Left lung (tissue), 10 donors: Measurements from ENCODE around the gene ABCG4. TPM values are rescaled to one million over a fixed set of nuclear protein-coding genes. Genes with fewer than 3 reads are reported as not detected.

Source experiments
- ATAC-seq: fragments of 200-7000 bp; cut with Tn5 transposase; one replicate; pipeline ENCODE4 v1.9.1; 2020; ENCODE audit warnings: moderate library complexity
- DNase-seq, 4 donors: peaks; one replicate each; pipeline ENCODE4 v3.0.0-alpha.2; 2013 to 2020
- H3K27ac ChIP-seq, 2 donors: fragments of 200-600 bp; sonication (generic) in 1 of 2; one replicate each; pipeline versions ENCODE4 v1.5.0 to v1.8.0; 2020 to 2021
- H3K27me3 ChIP-seq, 2 donors: fragments of 200-600 bp; sonication (generic) in 1 of 2; one replicate each; pipeline versions ENCODE4 v1.5.0 to v1.8.0; 2020 to 2021
- H3K36me3 ChIP-seq, 2 donors: fragments of 200-600 bp; sonication (generic) in 1 of 2; one replicate each; pipeline versions ENCODE4 v1.5.0 to v1.8.0; 2020 to 2021
- H3K4me1 ChIP-seq, 2 donors: fragments of 200-600 bp; one replicate each; pipeline ENCODE4 v1.8.0; 2021
- H3K4me3 ChIP-seq, 2 donors: fragments of 200-600 bp; sonication (generic) in 1 of 2; one replicate each; pipeline versions ENCODE4 v1.5.0 to v1.8.0; 2020 to 2021; ENCODE audit warnings: mild to moderate bottlenecking in 1 of 2
- H3K9me3 ChIP-seq, 2 donors: fragments of 200-600 bp; sonication (generic) in 1 of 2; one replicate each; pipeline versions ENCODE4 v1.5.0 to v1.8.0; 2020 to 2021
- intact Hi-C, 2 donors: fragments of 100-400 bp; cut with DNase I; formaldehyde crosslinking; loops; one replicate each; pipeline versions ENCODE4 v1.11.2 to v1.14.2; 2022
- polyA plus RNA-seq, 6 donors: library from polyadenylated mRNA; unstranded; fragments of 120-200 nt; gene quantifications; one replicate each; pipeline ENCODE4 v1.2.1, GENCODE V29; 2013; ENCODE audit not compliant: insufficient read length in 6 of 6
- total RNA-seq, 2 donors: library from RNA; stranded (reverse); fragmentation: NEBNext Ultra II Directional; extraction: Animal tissue kit (Norgen Biotek cat#: 25700); gene quantifications; one replicate each; pipeline ENCODE4 v1.2.1, GENCODE V29; 2021
- TF ChIP-seq, protein P1 (sequence below), 2 donors: fragments of 200-600 bp; sonication (generic) in 1 of 2; IDR thresholded peaks; one replicate each; pipeline versions ENCODE4 v1.5.0 to v1.8.0; 2021; ENCODE audit warnings: antibody characterized with exemption in 2 of 2
- donor health status: DM: no; HTN: yes; CAD: no.
- donor health status: DM: no; HTN: no; CAD: no.

Gene ABCG4
- total and polyA plus RNA-seq, 8 donors: 0.26 to 1.5 (median 1.2) TPM

DNA sequence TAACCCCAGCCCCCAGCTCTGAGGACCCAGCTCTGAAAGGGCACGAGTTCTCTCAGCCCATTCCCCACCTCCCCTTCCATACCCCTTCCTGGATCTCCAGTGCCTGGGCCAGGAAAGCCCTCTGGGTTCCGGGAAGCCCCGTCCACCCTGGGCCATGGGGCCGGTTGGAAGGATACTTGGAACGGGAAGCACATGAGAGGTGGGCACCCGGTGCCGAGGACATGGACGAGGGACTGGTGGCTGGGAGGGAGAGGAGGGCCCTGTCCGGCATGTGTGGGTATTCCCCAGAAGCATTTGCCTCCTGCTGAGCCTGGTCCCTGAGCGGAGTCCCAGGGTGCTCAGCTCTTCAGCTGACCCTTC is 32.6 kb upstream of the ABCG4 start:
- Histone ChIP-seq H3K27ac (peak overlapping the region; percentile 33 to 84), H3K36me3 (peaks cover 0 to 63% of the 10 kb centered on the region in 2 donors), H3K4me1 (peaks cover 6 to 30% of the 10 kb centered on the region in 2 donors), H3K4me3 (peak overlapping the region in 1 of 2 donors; percentile 35), H3K9me3 (no peaks in the 10 kb centered on the region), H3K27me3 (no peaks in the 10 kb centered on the region)
- intact Hi-C loops: no loop called here
- no peak for DNase-seq
- TF ChIP-seq, protein P1, sequence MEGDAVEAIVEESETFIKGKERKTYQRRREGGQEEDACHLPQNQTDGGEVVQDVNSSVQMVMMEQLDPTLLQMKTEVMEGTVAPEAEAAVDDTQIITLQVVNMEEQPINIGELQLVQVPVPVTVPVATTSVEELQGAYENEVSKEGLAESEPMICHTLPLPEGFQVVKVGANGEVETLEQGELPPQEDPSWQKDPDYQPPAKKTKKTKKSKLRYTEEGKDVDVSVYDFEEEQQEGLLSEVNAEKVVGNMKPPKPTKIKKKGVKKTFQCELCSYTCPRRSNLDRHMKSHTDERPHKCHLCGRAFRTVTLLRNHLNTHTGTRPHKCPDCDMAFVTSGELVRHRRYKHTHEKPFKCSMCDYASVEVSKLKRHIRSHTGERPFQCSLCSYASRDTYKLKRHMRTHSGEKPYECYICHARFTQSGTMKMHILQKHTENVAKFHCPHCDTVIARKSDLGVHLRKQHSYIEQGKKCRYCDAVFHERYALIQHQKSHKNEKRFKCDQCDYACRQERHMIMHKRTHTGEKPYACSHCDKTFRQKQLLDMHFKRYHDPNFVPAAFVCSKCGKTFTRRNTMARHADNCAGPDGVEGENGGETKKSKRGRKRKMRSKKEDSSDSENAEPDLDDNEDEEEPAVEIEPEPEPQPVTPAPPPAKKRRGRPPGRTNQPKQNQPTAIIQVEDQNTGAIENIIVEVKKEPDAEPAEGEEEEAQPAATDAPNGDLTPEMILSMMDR (IDR thresholded peaks at IDR 0.05): no peak
- no peak for ATAC-seq

DNA sequence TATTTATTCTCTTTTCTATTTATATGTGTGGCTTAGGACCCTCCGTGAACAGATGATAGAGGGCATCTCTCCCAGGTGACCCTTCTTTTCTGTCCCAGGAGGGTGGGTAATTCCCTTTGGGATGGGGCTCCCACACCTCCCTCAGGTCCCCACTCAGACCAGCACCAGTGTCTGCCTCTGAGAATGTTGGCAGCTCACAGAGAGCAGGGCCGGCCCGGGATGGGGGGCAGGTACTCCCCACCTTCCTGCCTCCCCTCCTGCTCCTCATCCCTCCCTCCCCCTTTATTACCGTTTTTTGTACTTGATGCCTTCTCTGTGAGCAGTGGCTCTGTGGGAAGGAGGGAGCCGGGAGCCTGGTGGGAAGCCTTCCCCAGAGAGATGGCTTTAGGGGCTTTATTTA is 32.3 kb upstream of the ABCG4 start:
- H3K27me3 ChIP-seq: no peaks in the 10 kb centered on the region
- ATAC-seq (no peak), DNase-seq (no peak)
- H3K27ac ChIP-seq: peak overlapping the region; percentile 33 to 84
- TF ChIP-seq, protein P1 (IDR thresholded peaks at IDR 0.05): no peak
- H3K9me3 ChIP-seq: no peaks in the 10 kb centered on the region
- peak overlapping the region in 1 of 2 donors; percentile 35 for H3K4me3 ChIP-seq
- intact Hi-C loops: no loop called here
- H3K4me1 ChIP-seq: peaks cover 6 to 30% of the 10 kb centered on the region in 2 donors
- peaks cover 0 to 59% of the 10 kb centered on the region in 2 donors for H3K36me3 ChIP-seq

DNA sequence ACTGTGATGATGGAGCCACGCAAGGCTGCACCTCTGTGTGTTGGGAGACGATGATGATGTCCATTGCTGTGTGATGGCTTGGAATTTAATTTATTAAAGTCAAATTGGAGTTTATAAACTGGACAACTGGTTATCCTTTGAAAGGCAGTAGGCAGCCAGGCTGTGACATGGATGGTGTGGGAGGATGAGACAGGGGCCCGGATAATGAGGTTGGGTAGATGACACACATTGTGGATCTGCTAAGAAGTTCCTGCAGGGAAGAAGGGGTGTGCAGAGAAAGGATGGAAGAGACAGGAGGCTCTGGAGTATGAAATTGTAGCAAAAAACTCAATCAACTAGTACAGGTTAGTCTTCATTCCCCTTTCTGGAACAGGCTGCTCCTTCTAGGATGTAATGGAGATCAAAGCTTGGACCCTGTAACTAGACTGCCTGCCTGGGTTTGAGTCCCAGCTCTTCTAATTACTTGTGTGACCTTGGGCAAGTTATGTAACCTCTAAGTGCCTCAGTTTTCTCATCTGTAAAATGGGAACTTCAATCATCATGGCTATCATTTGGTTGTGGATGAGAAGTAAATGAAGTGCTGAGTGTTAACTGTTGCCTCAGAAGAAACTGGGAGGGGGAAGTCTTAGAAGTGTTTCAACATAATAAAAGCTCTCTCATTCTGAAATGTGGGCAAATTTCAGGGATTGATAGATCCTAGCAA is 31.7 kb upstream of the ABCG4 start:
- Histone ChIP-seq H3K4me3 (no peak overlapping the region), H3K9me3 (no peaks in the 10 kb centered on the region), H3K27me3 (no peaks in the 10 kb centered on the region), H3K36me3 (peaks cover 0 to 54% of the 10 kb centered on the region in 2 donors), H3K27ac (no peak overlapping the region), H3K4me1 (peaks cover 6 to 32% of the 10 kb centered on the region in 2 donors)
- no peak for ATAC-seq
- DNase-seq: no peak
- TF ChIP-seq, protein P1 (IDR thresholded peaks at IDR 0.05): no peak
- intact Hi-C loops: no loop called here

DNA sequence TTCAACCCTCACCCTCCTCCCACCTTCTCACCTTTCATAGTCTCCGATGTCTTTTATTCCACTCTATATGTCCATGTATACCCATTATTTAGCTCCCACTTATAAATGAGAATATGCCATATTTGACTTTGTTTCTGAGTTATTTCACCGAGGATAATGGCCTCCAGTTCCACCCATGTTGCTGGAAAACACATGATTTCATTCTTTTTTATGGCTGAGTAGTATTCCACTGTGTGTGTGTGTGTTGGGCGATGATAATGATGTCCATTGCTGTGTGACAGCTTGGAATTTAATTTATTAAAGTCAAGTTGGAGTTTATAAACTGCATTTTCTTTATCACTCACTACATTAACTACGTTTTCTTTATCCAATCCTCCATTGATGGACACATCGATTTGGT is 30.6 kb upstream of the ABCG4 start:
- H3K4me3 ChIP-seq: no peak overlapping the region
- H3K36me3 ChIP-seq: peaks cover 0 to 43% of the 10 kb centered on the region in 2 donors
- H3K27ac ChIP-seq: no peak overlapping the region
- TF ChIP-seq, protein P1 (IDR thresholded peaks at IDR 0.05): no peak
- intact Hi-C loops: no loop called here
- peaks cover 11 to 43% of the 10 kb centered on the region in 2 donors for H3K4me1 ChIP-seq
- no peaks in the 10 kb centered on the region for H3K9me3 ChIP-seq
- ATAC-seq (no peak), DNase-seq (no peak)
- H3K27me3 ChIP-seq: no peaks in the 10 kb centered on the region

DNA sequence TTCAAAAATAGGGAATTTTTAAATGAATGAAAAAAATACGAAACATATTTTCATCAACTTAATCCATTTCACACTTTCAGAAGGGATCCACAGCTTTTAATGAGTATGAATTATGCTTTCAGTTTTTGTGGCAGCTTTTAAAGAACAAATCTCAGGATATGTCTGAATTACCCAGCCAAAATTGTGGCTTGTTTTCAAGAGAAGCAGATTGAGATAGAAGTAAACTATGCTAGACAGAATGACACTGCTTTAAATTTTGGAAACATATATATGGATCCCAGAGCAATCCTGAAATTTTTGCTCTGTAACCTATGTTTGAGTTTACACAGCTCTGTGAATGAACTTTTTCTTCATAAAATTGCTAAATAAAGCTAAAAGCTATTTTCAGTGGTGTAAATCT is 29.9 kb upstream of the ABCG4 start:
- no peaks in the 10 kb centered on the region for H3K9me3 ChIP-seq
- peaks cover 11 to 45% of the 10 kb centered on the region in 2 donors for H3K4me1 ChIP-seq
- no peaks in the 10 kb centered on the region for H3K27me3 ChIP-seq
- H3K27ac ChIP-seq: no peak overlapping the region
- H3K4me3 ChIP-seq: no peak overlapping the region
- intact Hi-C loops: no loop called here
- TF ChIP-seq, protein P1 (IDR thresholded peaks at IDR 0.05): no peak
- ATAC-seq (no peak), DNase-seq (no peak)
- peaks cover 0 to 39% of the 10 kb centered on the region in 2 donors for H3K36me3 ChIP-seq
